ENCODE measurements around the gene TMEM8B. TPM values are rescaled to one million over a fixed set of nuclear protein-coding genes. Genes with fewer than 3 reads are reported as not detected.

TMEM8B gene
- total and polyA plus RNA-seq, 9 of the 15 experiments (the other 6 are each of a cell fraction or from before 2014, with no cell fraction given) = 0.01 to 2.2 (median 1.1) TPM

- H3K4me3 ChIP-seq = no peak overlapping the region
- peak overlapping the region; percentile 40; the same call in 1 of the 2 replicates for H2AFZ ChIP-seq (ENCODE audit: low read depth, low read length)
- H3K9ac ChIP-seq (ENCODE audit: insufficient read depth in 1 of 2, low read depth in 2 of 2, low read length in 2 of 2) = peak overlapping the region in 1 of 2 experiments; percentile 25; a peak in 1 of 4 replicates
- DNase-seq (ENCODE audit: extremely low read depth in 1 of 4, low spot score in 3 of 4) = peak; percentile 40 to 73 (median 50)
- no TSS peak for BruUV-seq (replicated peaks)
- H3K27me3 ChIP-seq (ENCODE audit: control insufficient read depth in 2 of 2, insufficient read depth in 2 of 2, low read length in 2 of 2) = no peaks in the 10 kb centered on the region
- H3K27ac ChIP-seq (ENCODE audit: extremely low read depth, low read depth, low read length) = peak overlapping the region; percentile 62; the same call in 2 of the 3 replicates
- WGBS (ENCODE audit: insufficient coverage, low coverage, missing lambda C conversion rate) = 56% methylated on average over 4 of the region's 4 CpGs
- H3K9me1 ChIP-seq (ENCODE audit: control insufficient read depth, insufficient read depth, low read length) = no peaks in the 10 kb centered on the region
- peaks cover 17 to 35% of the 10 kb centered on the region in 2 experiments; a peak in 4 of 5 replicates for H3K4me1 ChIP-seq (replicated peaks in 1 of 2; ENCODE audit: control insufficient read depth in 2 of 2, insufficient read depth in 2 of 2, low read length in 2 of 2)
- FAIRE-seq = peak; percentile 92
- H3K79me2 ChIP-seq (ENCODE audit: control insufficient read depth, insufficient read depth, low read length) = no peaks in the 10 kb centered on the region; the same call in 2 of the 3 replicates
- ChIA-PET POLR2A (interaction anchor here (0.7 to 1.9 kb wide), 3 partner anchors 16 to 1182 kb away, joined by 3 to 5 read pairs (median 3); partner anchors contain the start of gene HINT2), CTCF (ENCODE audit: low intra/inter-chr PET ratio) (no interaction called here)
- in situ Hi-C loops (cut with MboI) = loop anchor here (10.0 kb wide), 1 partner anchor 86 kb away; no protein-coding TSS in a partner anchor
- no peaks in the 10 kb centered on the region for H4K20me1 ChIP-seq (replicated peaks; ENCODE audit: control insufficient read depth, insufficient read depth, low read length)
- intact Hi-C loops (cut with micrococcal nuclease) = no loop called here
- H3K36me3 ChIP-seq (ENCODE audit: control insufficient read depth, insufficient read depth, low read length) = peaks cover 18% of the 10 kb centered on the region; the same call in 2 of the 3 replicates
- H3K4me2 ChIP-seq (ENCODE audit: insufficient read depth, low read length) = peak overlapping the region; percentile 46; the same call in 1 of the 2 replicates
- peak; percentile 78 for ATAC-seq
- H3K9me3 ChIP-seq (replicated peaks; ENCODE audit: control insufficient read depth, insufficient read depth, low read depth, low read length) = no peaks in the 10 kb centered on the region
- no peak for TF ChIP-seq NCOA4 (IDR thresholded peaks at IDR 0.05; ENCODE audit: partially characterized antibody)
- no peak for TF ChIP-seq ZBTB1 (CRISPR knock-in tag; IDR thresholded peaks at IDR 0.05; ENCODE audit: borderline replicate concordance, low read depth)
- TF ChIP-seq ZBTB7A (IDR thresholded peaks at IDR 0.05; ENCODE audit: borderline replicate concordance, control insufficient read depth, low read depth, low read length) = no peak
- TF ChIP-seq HOMEZ (CRISPR knock-in tag; IDR thresholded peaks at IDR 0.05) = no peak
- TF ChIP-seq PHB2 (IDR thresholded peaks at IDR 0.05; ENCODE audit: low read depth) = no peak
- TF ChIP-seq L3MBTL2 (IDR thresholded peaks at IDR 0.05) = 0 out of 2 replicates have a peak, but pooled peaks have one; percentile 26
- no peak for TF ChIP-seq TAL1 (IDR thresholded peaks at IDR 0.05)
- TF ChIP-seq ELF4 (CRISPR knock-in tag; IDR thresholded peaks at IDR 0.05) = no peak
- peak; percentile 55; the same call in 1 of the 2 replicates for TF ChIP-seq USF1 (CRISPR knock-in tag; IDR thresholded peaks at IDR 0.05)
- no peak for TF ChIP-seq POLR2AphosphoS2 (IDR thresholded peaks at IDR 0.05; ENCODE audit: low read length)
- peak; percentile 97 for TF ChIP-seq ZNF316 (IDR thresholded peaks at IDR 0.05)
- TF ChIP-seq ESRRA (IDR thresholded peaks at IDR 0.05; ENCODE audit: borderline replicate concordance, low read depth) = no peak
- no peak for TF ChIP-seq TSC22D4 (tag; IDR thresholded peaks at IDR 0.05)
- TF ChIP-seq PTBP1 (IDR thresholded peaks at IDR 0.05; ENCODE audit: low read depth, low read length) = no peak
- no peak; the same call in 1 of the 2 replicates for TF ChIP-seq LEF1 (IDR thresholded peaks at IDR 0.05)
- no peak for TF ChIP-seq CREB3L1 (IDR thresholded peaks at IDR 0.05; ENCODE audit: borderline replicate concordance, low read depth)
- no peak for TF ChIP-seq RBM14 (IDR thresholded peaks at IDR 0.05; ENCODE audit: borderline replicate concordance, insufficient read depth, low read depth, low read length)
- no peak for TF ChIP-seq SRSF9 (IDR thresholded peaks at IDR 0.05; ENCODE audit: borderline replicate concordance, low read depth, low read length)
- TF ChIP-seq RCOR1 (IDR thresholded peaks at IDR 0.05; ENCODE audit: borderline replicate concordance in 1 of 2, low read depth in 2 of 2, low read length in 2 of 2) = peak in 1 of 2 experiments; percentile 18; a peak in 1 of 4 replicates
Observed at GRCh38 chr9:35798658-35799374, 30.2 kb upstream of the TMEM8B start.
